Thyroid gland (tissue), 4 donors: ENCODE data around the gene PARD3B. TPM values are rescaled to one million over a fixed set of nuclear protein-coding genes. Genes with fewer than 3 reads are reported as not detected.

ENCODE experiments used
- DNase-seq, 2 donors: peaks; one replicate each; pipeline ENCODE4 v3.0.0-alpha.2; 2019
- H3K27ac ChIP-seq, 3 donors: fragments of 200-600 bp; sonication (generic); 1 replicate in 2 of 3; 2 replicates in 1 of 3; pipeline ENCODE4 v1.5.1; 2016 to 2019; ENCODE audit warnings: mild to moderate bottlenecking in 1 of 3, moderate library complexity in 1 of 3
- H3K27me3 ChIP-seq: fragments of 200-600 bp; sonication (generic); one replicate; pipeline ENCODE4 v1.5.1; 2019
- H3K36me3 ChIP-seq, 2 donors: fragments of 200-600 bp; sonication (generic); one replicate each; pipeline ENCODE4 v1.5.1; 2016 to 2019
- H3K4me1 ChIP-seq, 2 donors: fragments of 200-600 bp; sonication (generic); one replicate each; pipeline ENCODE4 v1.5.1; 2017 to 2019
- H3K4me3 ChIP-seq, 3 donors: fragments of 200-600 bp; sonication (generic); replicated peaks in 1 of 3; 1 replicate in 2 of 3; 2 replicates in 1 of 3; pipeline ENCODE4 v1.5.1; 2016; ENCODE audit warnings: mild to moderate bottlenecking in 1 of 3
- H3K9me3 ChIP-seq: fragments of 200-600 bp; sonication (generic); one replicate; pipeline ENCODE4 v1.5.1; 2017
- POLR2A ChIP-seq, 2 donors: fragments of 450-650 bp; IDR thresholded peaks; one replicate each; pipeline ENCODE4 v1.6.1; 2017; ENCODE audit warnings: antibody characterized with exemption in 2 of 2, mild to moderate bottlenecking in 2 of 2, moderate library complexity in 1 of 2
- WGBS, 2 donors: methylation state at CpG; one replicate each; pipeline ENCODE4 v1.1.5; 2017; 5-methylcytosine and 5-hydroxymethylcytosine counted together
- intact Hi-C: fragments of 100-400 bp; cut with DNase I; formaldehyde crosslinking; loops from one replicate; pipeline ENCODE4 v1.15.1; 2023
- total RNA-seq, 4 donors: library from RNA; depleted of rRNA; stranded (reverse); fragments of >200 nt; gene quantifications; one replicate each; pipeline ENCODE4 v1.2.3, GENCODE V29; 2016
- TF ChIP-seq, protein P1 (sequence below), 6 experiments: fragments of 200-600 bp in 3 of 6; fragments of 450-650 bp in 3 of 6; sonication (generic) in 3 of 6; IDR thresholded peaks; one replicate each; pipeline ENCODE4 v1.5.1; 2016 to 2019; ENCODE audit warnings: antibody characterized with exemption in 6 of 6, mild to moderate bottlenecking in 2 of 6, inconsistent platforms in 1 of 6, moderate library complexity in 1 of 6

PARD3B gene
- total RNA-seq, 4 donors from 2014 or later, result 27.0 to 43.4 (median 34.6) TPM

- TF ChIP-seq, protein P1, sequence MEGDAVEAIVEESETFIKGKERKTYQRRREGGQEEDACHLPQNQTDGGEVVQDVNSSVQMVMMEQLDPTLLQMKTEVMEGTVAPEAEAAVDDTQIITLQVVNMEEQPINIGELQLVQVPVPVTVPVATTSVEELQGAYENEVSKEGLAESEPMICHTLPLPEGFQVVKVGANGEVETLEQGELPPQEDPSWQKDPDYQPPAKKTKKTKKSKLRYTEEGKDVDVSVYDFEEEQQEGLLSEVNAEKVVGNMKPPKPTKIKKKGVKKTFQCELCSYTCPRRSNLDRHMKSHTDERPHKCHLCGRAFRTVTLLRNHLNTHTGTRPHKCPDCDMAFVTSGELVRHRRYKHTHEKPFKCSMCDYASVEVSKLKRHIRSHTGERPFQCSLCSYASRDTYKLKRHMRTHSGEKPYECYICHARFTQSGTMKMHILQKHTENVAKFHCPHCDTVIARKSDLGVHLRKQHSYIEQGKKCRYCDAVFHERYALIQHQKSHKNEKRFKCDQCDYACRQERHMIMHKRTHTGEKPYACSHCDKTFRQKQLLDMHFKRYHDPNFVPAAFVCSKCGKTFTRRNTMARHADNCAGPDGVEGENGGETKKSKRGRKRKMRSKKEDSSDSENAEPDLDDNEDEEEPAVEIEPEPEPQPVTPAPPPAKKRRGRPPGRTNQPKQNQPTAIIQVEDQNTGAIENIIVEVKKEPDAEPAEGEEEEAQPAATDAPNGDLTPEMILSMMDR (IDR thresholded peaks at IDR 0.05), result no peak
- TF ChIP-seq POLR2A (IDR thresholded peaks at IDR 0.05), result no peak
- no peaks in the 10 kb centered on the region for H3K4me1 ChIP-seq
- no peaks in the 10 kb centered on the region for H3K9me3 ChIP-seq
These were observed 1092.0 kb downstream of the PARD3B start for GRCh38 chr2:205637320-205637602.

DNA sequence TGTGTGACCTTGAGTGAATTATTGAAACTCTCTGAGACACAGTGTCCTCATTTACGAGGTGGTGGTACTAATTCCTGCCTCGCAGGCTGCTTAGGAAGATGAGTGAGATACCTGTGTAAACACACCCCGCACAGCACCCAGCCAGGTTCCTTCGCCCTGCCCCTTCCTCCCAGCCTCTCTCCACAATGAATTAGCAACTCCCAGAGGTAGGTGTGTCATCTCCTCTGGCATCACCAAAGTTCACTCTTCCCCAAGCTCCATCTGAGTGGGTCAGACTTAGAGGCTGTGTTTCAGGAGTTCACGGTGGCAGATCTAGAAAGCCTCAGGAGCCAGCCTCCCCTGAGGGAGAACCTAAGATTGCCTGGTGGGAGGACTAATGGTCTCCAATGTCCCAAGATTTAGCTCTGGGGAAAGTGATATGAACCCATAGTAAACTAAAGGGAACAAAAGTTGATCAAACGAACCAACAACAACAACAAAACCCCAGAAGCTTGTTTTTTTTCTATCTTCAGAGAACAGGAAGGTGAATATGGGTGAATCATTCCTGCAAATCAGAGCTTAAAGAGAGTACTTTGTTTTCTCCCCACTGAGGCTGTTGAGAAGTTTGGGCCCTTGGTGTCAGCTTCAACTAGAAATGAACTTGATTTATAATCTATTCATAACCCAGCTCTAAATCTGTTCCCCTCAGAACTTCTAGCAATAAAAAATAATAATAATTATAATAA is 1092.7 kb downstream of the PARD3B start:
- no peaks in the 10 kb centered on the region for H3K27me3 ChIP-seq
- H3K27ac ChIP-seq, result no peak overlapping the region
- no peaks in the 10 kb centered on the region for H3K9me3 ChIP-seq
- no peak for DNase-seq
- 67 to 76% methylated on average over 6 of the region's 6 CpGs for WGBS, 2 donors
- no peaks in the 10 kb centered on the region for H3K36me3 ChIP-seq
- H3K4me1 ChIP-seq, result no peaks in the 10 kb centered on the region
- intact Hi-C loops, result no loop called here
- H3K4me3 ChIP-seq, result no peak overlapping the region
- TF ChIP-seq, protein P1 (IDR thresholded peaks at IDR 0.05), result no peak

More at GRCh38 chr2:205637320-205637602, 1092.0 kb downstream of the PARD3B start:
- DNase-seq, result no peak
- H3K27ac ChIP-seq, result no peak overlapping the region
- no peaks in the 10 kb centered on the region for H3K27me3 ChIP-seq
- intact Hi-C loops, result no loop called here
- no peak overlapping the region for H3K4me3 ChIP-seq
- H3K36me3 ChIP-seq, result no peaks in the 10 kb centered on the region

GRCh38 chr2:205640716-205641115 is 1095.4 kb downstream of the PARD3B start:
- H3K4me1 ChIP-seq, result no peaks in the 10 kb centered on the region
- no peaks in the 10 kb centered on the region for H3K36me3 ChIP-seq
- no peak overlapping the region for H3K4me3 ChIP-seq
- DNase-seq, result no peak
- whole genome bisulfite sequencing, 2 donors, result 49 to 62% methylated on average over 4 of the region's 4 CpGs
- no peaks in the 10 kb centered on the region for H3K9me3 ChIP-seq
- no peak overlapping the region for H3K27ac ChIP-seq
- TF ChIP-seq POLR2A (IDR thresholded peaks at IDR 0.05), result no peak
- TF ChIP-seq, protein P1 (IDR thresholded peaks at IDR 0.05), result no peak
- no peaks in the 10 kb centered on the region for H3K27me3 ChIP-seq
- intact Hi-C loops, result no loop called here

DNA sequence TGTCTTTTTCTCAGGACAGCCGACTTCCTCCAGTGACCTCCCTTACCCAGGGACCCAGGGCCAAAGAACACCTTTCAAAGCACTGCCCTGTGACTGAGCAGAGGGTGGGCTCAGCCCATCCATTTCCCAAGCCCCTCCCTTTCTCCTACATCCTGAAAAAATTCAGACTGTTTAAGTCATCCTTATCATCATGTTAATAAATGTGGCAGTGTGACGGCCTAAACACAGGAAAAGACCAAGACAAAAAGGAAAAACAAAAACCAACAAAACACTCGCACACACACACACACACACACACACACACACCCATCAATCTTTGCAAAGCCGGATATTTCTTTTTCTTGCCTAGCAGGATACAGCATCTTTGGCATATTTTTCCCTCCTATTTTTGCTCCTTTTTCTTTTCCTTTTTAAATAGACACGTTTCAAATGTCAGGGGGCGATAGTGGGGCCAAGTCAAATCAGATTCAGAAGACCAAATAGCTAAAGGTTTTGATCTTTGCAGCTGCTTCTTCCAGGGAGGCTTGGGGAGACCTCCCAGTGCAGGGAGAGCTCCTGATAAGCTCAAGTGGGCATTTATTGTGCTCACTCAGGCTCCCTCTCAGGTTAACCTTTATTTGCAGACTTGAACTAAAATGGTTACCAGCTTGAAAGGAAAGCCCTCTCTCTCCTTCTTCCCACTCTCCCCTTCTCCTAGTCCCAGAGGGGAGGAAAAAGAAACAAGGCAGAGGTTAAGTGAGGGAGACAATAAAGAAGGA is 1097.5 kb downstream of the PARD3B start:
- Histone ChIP-seq H3K27me3 (no peaks in the 10 kb centered on the region), H3K27ac (no peak overlapping the region), H3K36me3 (no peaks in the 10 kb centered on the region), H3K9me3 (no peaks in the 10 kb centered on the region), H3K4me3 (no peak overlapping the region), H3K4me1 (no peaks in the 10 kb centered on the region)
- TF ChIP-seq, protein P1 (IDR thresholded peaks at IDR 0.05), result no peak
- no peak for TF ChIP-seq POLR2A (IDR thresholded peaks at IDR 0.05)
- intact Hi-C loops, result no loop called here
- DNase-seq, result no peak
- WGBS, 2 donors, result 53 to 57% methylated on average over 6 of the region's 6 CpGs

DNA sequence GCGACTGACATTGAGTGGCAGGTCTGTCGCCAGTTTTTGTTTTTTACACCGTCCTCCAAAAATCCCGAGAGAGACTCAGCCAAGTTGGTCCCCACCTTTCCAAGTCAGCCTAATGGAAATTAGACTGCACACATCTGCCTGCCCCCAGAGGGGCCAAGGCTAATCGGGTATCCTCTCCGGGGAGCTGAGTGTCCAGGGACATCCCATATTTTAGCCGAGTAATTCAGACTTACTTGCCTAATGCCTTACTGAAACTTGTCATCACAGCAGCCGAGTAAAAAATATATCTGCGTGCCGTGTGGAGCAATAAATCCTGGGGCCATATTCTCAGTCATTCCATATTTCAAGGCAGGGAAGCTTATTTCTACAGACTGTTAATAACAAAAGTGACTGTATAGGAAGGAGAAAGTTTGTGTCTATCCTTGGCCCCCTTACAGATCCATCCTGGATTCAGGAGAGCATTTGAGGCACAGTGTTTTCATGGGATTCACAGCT is 1098.2 kb downstream of the PARD3B start:
- H3K4me3 ChIP-seq, result no peak overlapping the region
- H3K9me3 ChIP-seq, result no peaks in the 10 kb centered on the region
- no peaks in the 10 kb centered on the region for H3K36me3 ChIP-seq
- 53 to 64% methylated on average over 10 of the region's 10 CpGs for WGBS, 2 donors
- H3K4me1 ChIP-seq, result no peaks in the 10 kb centered on the region
- H3K27ac ChIP-seq, result no peak overlapping the region
- no peak for TF ChIP-seq POLR2A (IDR thresholded peaks at IDR 0.05)
- TF ChIP-seq, protein P1 (IDR thresholded peaks at IDR 0.05), result no peak
- H3K27me3 ChIP-seq, result no peaks in the 10 kb centered on the region
- no peak for DNase-seq
- intact Hi-C loops, result no loop called here
